HepG2 (cell line): ENCODE measurements around the gene PDE9A. TPM values are rescaled to one million over a fixed set of nuclear protein-coding genes. Genes with fewer than 3 reads are reported as not detected.

Experiments
- ATAC-seq: fragments of 200-7000 bp; cut with Tn5 transposase; 3 replicates; pipeline ENCODE4 v1.9.1; 2020; ENCODE audit warnings: mild to moderate bottlenecking, moderate library complexity
- BruUV-seq: library from RNA; stranded (reverse); fragments of 400-500 nt; replicated peaks from 2 replicates; lab custom pipeline; 2021; lab: Mats Ljungman, UMichigan
- CTCF ChIA-PET: fragments of 300-600 bp; formaldehyde crosslinking; extraction: SDS; loops from one replicate; lab custom pipeline; 2021; ENCODE audit warnings: low total read pairs, inconsistent platforms, low intra/inter-chr PET ratio; lab: Yijun Ruan, JAX
- POLR2A ChIA-PET: fragments of 350-600 bp; sonication (Branson Sonifier 250); formaldehyde crosslinking; loops from one replicate; lab custom pipeline; 2020; ENCODE audit warnings: antibody characterized with exemption, inconsistent platforms; lab: Yijun Ruan, JAX
- DNase-seq: peaks from one replicate; pipeline ENCODE4 v3.0.0-alpha.2; 2015; ENCODE audit warnings: low spot score
- FAIRE-seq: peaks from 3 replicates; lab custom pipeline; 2011; peaks lifted over from hg19 to GRCh38; lab: Jason Lieb, UNC
- H2AFZ ChIP-seq: one replicate; pipeline ENCODE4 v1.6.1; 2011; ENCODE audit warnings: low read length, inconsistent platforms
- H3K27ac ChIP-seq: fragments of 300-600 bp; 3 replicates; pipeline ENCODE4 v1.8.0; 2011; ENCODE audit warnings: mixed run types, mild to moderate bottlenecking, mixed read lengths, low read length, inconsistent platforms; ENCODE audit not compliant: insufficient read depth; ENCODE audit errors: extremely low read length
- H3K27me3 ChIP-seq, 2 experiments: fragments of 200-600 bp in 1 of 2; 2 replicates in 1 of 2; 3 replicates in 1 of 2; pipeline versions ENCODE4 v1.6.0 to v1.8.0; 2011; ENCODE audit warnings: low read length in 2 of 2, mild to moderate bottlenecking in 2 of 2, moderate library complexity in 2 of 2, inconsistent platforms in 1 of 2; ENCODE audit not compliant: insufficient read depth in 2 of 2, control insufficient read depth in 1 of 2
- H3K36me3 ChIP-seq, 2 experiments: fragments of 200-600 bp in 1 of 2; replicated peaks in 1 of 2; 2 replicates in 1 of 2; 3 replicates in 1 of 2; pipeline versions ENCODE4 v1.5.1 to v1.8.0; 2011; ENCODE audit warnings: low read length in 2 of 2, inconsistent platforms in 1 of 2; ENCODE audit not compliant: insufficient read depth in 2 of 2, control insufficient read depth in 1 of 2
- H3K4me1 ChIP-seq: 2 replicates; pipeline ENCODE4 v1.5.1; 2012; ENCODE audit warnings: low read length, inconsistent platforms; ENCODE audit not compliant: insufficient read depth
- H3K4me2 ChIP-seq: 2 replicates; pipeline ENCODE4 v1.6.0; 2011; ENCODE audit warnings: low read depth, low read length, inconsistent platforms
- H3K4me3 ChIP-seq, 3 experiments: fragments of 200-600 bp in 1 of 3; sonication (generic), shearing (Covaris generic) in 1 of 3; replicated peaks in 1 of 3; 2 replicates each; pipeline ENCODE4 v1.5.1; 2011 to 2016; ENCODE audit warnings: low read length in 3 of 3, inconsistent platforms in 2 of 3, low read depth in 2 of 3, mild to moderate bottlenecking in 2 of 3, control low read depth in 1 of 3, mixed read lengths in 1 of 3; ENCODE audit not compliant: insufficient read depth in 1 of 3
- H3K79me2 ChIP-seq: one replicate; pipeline ENCODE4 v1.6.1; 2011; ENCODE audit warnings: low read length, inconsistent platforms; ENCODE audit not compliant: insufficient read depth
- H3K9ac ChIP-seq: 2 replicates; pipeline ENCODE4 v1.6.0; 2011; ENCODE audit warnings: mild to moderate bottlenecking, low read depth, low read length, inconsistent platforms; ENCODE audit not compliant: insufficient read depth
- H3K9me3 ChIP-seq: 2 replicates; pipeline ENCODE4 v1.5.1; 2012; ENCODE audit warnings: mild to moderate bottlenecking, low read length
- H4K20me1 ChIP-seq: 2 replicates; pipeline ENCODE4 v1.6.0; 2011; ENCODE audit warnings: inconsistent platforms, mild to moderate bottlenecking, low read length, moderate library complexity; ENCODE audit not compliant: insufficient read depth
- AGO1 ChIP-seq: fragments of 200-400 bp; formaldehyde crosslinking; IDR thresholded peaks from 2 replicates; pipeline ENCODE4 v1.6.1; 2017; ENCODE audit warnings: mild to moderate bottlenecking, low read depth, low read length, moderate library complexity; ENCODE audit not compliant: poor library complexity, severe bottlenecking
- BCL6 ChIP-seq: IDR thresholded peaks from 2 replicates; pipeline ENCODE4 v1.6.1; 2016; ENCODE audit warnings: missing genetic modification reagents, missing compliant biosample characterization
- CREB3 ChIP-seq: sonication (generic); formaldehyde crosslinking; IDR thresholded peaks from 2 replicates; pipeline ENCODE4 v1.5.0; 2020; ENCODE audit warnings: missing genetic modification reagents
- ETV5 ChIP-seq: IDR thresholded peaks from 2 replicates; pipeline ENCODE4 v1.6.1; 2018; ENCODE audit warnings: missing biosample characterization, missing genetic modification reagents, inconsistent platforms, borderline replicate concordance
- GATA4 ChIP-seq: sonication (generic); IDR thresholded peaks from 2 replicates; pipeline ENCODE4 v1.6.1; 2016; ENCODE audit warnings: antibody characterized with exemption, low read depth, borderline replicate concordance
- NFKB2 ChIP-seq: sonication (generic); formaldehyde crosslinking; IDR thresholded peaks from 2 replicates; pipeline ENCODE4 v1.4.0; 2020; ENCODE audit warnings: missing genetic modification reagents, borderline replicate concordance
- SMAD3 ChIP-seq: sonication (generic); formaldehyde crosslinking; IDR thresholded peaks from 2 replicates; pipeline ENCODE4 v1.4.0; 2020; ENCODE audit warnings: missing genetic modification reagents
- ZEB1 ChIP-seq: IDR thresholded peaks from 2 replicates; pipeline ENCODE4 v1.6.1; 2012; ENCODE audit warnings: mild to moderate bottlenecking, low read depth, inconsistent platforms; ENCODE audit not compliant: insufficient replicate concordance
- ZNF430 ChIP-seq: sonication (generic); formaldehyde crosslinking; IDR thresholded peaks from 2 replicates; pipeline ENCODE4 v1.9.0; 2021; ENCODE audit warnings: mild to moderate bottlenecking, missing genetic modification reagents
- ZNF44 ChIP-seq: sonication (generic); formaldehyde crosslinking; IDR thresholded peaks from 2 replicates; pipeline ENCODE4 v1.5.1; 2020; ENCODE audit warnings: mild to moderate bottlenecking, missing genetic modification reagents
- WGBS: methylation state at CpG from one replicate; pipeline ENCODE4 v1.1.6; 2017; ENCODE audit warnings: low lambda C conversion rate; 5-methylcytosine and 5-hydroxymethylcytosine counted together
- in situ Hi-C: cut with HindIII; loops from 2 replicates; pipeline ENCODE4 v1.10.0; 2017; ENCODE audit warnings: low pct_unique_long_range_greater_than_20kb; ENCODE audit not compliant: extremely low pct_ligation_motif_present
- intact Hi-C: fragments of 100-400 bp; cut with micrococcal nuclease; formaldehyde crosslinking; loops from one replicate; pipeline ENCODE4 v1.10.0; 2022; ENCODE audit not compliant: unreplicated experiment
- polyA plus RNA-seq, 8 experiments: library from polyadenylated mRNA; depleted of rRNA in 3 of 8; stranded (reverse) in 7 of 8; unstranded in 1 of 8; fragments of >200 nt; fragmentation: Illumina TruSeq in 4 of 8; extraction: Trizol in 4 of 8; gene quantifications; 2 replicates each; pipeline versions ENCODE4 v1.2.1 to v1.2.3, GENCODE V29; 2011 to 2016; ENCODE audit warnings: low read depth in 4 of 8, missing spikeins in 1 of 8, mixed read lengths in 1 of 8; ENCODE audit not compliant: insufficient read depth in 1 of 8
- total RNA-seq, 5 experiments: library from RNA; depleted of rRNA; stranded (reverse); fragments of >200 nt; fragmentation: Illumina TruSeq; extraction: Trizol; gene quantifications; 2 replicates each; pipeline ENCODE4 v1.2.3, GENCODE V29; 2016; ENCODE audit warnings: low read depth in 1 of 5

The PDE9A gene
- total and polyA plus RNA-seq, 2 of the 13 experiments (the other 11 are each of a cell fraction or from before 2014, with no cell fraction given), result 4.6 to 19.7 TPM

GRCh38 chr21:42798106-42798505 is 144.7 kb downstream of the PDE9A start:
- no peak overlapping the region for H3K9ac ChIP-seq
- FAIRE-seq (no peak), DNase-seq (no peak), ATAC-seq (no peak)
- H3K79me2 ChIP-seq, result no peaks in the 10 kb centered on the region
- no peaks in the 10 kb centered on the region for H3K9me3 ChIP-seq
- H3K27ac ChIP-seq, result no peak overlapping the region
- 57% methylated on average over 6 of the region's 6 CpGs for WGBS
- BruUV-seq, result no TSS peak
- intact Hi-C loops (no loop called here), in situ Hi-C loops (no loop called here)
- no peak overlapping the region for H3K4me3 ChIP-seq
- H4K20me1 ChIP-seq, result no peaks in the 10 kb centered on the region
- POLR2A ChIA-PET, result no interaction called here
- CTCF ChIA-PET, result no interaction called here
- H3K4me2 ChIP-seq, result no peak overlapping the region
- no peaks in the 10 kb centered on the region for H3K27me3 ChIP-seq
- H3K36me3 ChIP-seq, result no peaks in the 10 kb centered on the region
- TF ChIP-seq CREB3 (CRISPR knock-in tag) (no peak), SMAD3 (CRISPR knock-in tag) (no peak), BCL6 (CRISPR knock-in tag) (no peak), ZNF430 (CRISPR knock-in tag) (no peak), ZNF44 (CRISPR knock-in tag) (no peak), GATA4 (no peak), ETV5 (no peak), AGO1 (no peak), ZEB1 (no peak), NFKB2 (CRISPR knock-in tag) (no peak)
- no peak overlapping the region for H2AFZ ChIP-seq
- H3K4me1 ChIP-seq, result peaks cover 27% of the 10 kb centered on the region
